NCI-H2196 treated with DMSO at 0.1 percent for 48 hours (cell line): ENCODE measurements around the gene AP3D1.
"Not testable (repeated sequence)": the region's sequence is repeated elsewhere in the genome, so short reads cannot be mapped to it uniquely, and the experiment has no call there.

ENCODE experiments used
- DNase-seq: peaks from one replicate; lab custom pipeline; 2025; ENCODE audit not compliant: unreplicated experiment; lab: John Stamatoyannopoulos, UW

The AP3D1 gene

GRCh38 chr19:2151339-2152229, at the start of gene AP3D1:
TSS of gene AP3D1 (minus strand) at chr19:2151566. CDS start at chr19:2151334, 232 bp downstream.
- peak; percentile 99 for DNase-seq

- not testable (repeated sequence) for DNase-seq
Observed at GRCh38 chr19:2200624-2201294, 49.4 kb upstream of the AP3D1 start.

GRCh38 chr19:2199861-2200623, 48.7 kb upstream of the AP3D1 start:
- DNase-seq = no peak

- no peak for DNase-seq
Observed at GRCh38 chr19:2199215-2199614, 47.8 kb upstream of the AP3D1 start.

GRCh38 chr19:2198317-2198716, 47.0 kb upstream of the AP3D1 start:
- DNase-seq = no peak

- DNase-seq = no peak
Observed at GRCh38 chr19:2197270-2197669, 45.9 kb upstream of the AP3D1 start.

GRCh38 chr19:2195914-2196313, 44.5 kb upstream of the AP3D1 start:
- no peak for DNase-seq

GRCh38 chr19:2195361-2195760, 44.0 kb upstream of the AP3D1 start:
- DNase-seq = no peak

- DNase-seq = no peak
Observed at GRCh38 chr19:2194513-2195078, 43.2 kb upstream of the AP3D1 start.

GRCh38 chr19:2193807-2194206, 42.4 kb upstream of the AP3D1 start:
- DNase-seq = no peak

GRCh38 chr19:2192862-2193261, 41.5 kb upstream of the AP3D1 start:
- no peak for DNase-seq

GRCh38 chr19:2191456-2192310, 40.3 kb upstream of the AP3D1 start:
- no peak for DNase-seq

GRCh38 chr19:2190848-2191455, 39.6 kb upstream of the AP3D1 start:
- no peak for DNase-seq

- no peak for DNase-seq
Observed at GRCh38 chr19:2189880-2190279, 38.5 kb upstream of the AP3D1 start.

- DNase-seq = no peak
Observed at GRCh38 chr19:2188708-2189385, 37.5 kb upstream of the AP3D1 start.

- DNase-seq = no peak
Observed at GRCh38 chr19:2187159-2187558, 35.8 kb upstream of the AP3D1 start.

GRCh38 chr19:2186071-2186846, 34.9 kb upstream of the AP3D1 start:
- DNase-seq = no peak

- DNase-seq = no peak
Observed at GRCh38 chr19:2185734-2186070, 34.3 kb upstream of the AP3D1 start.
